ENCODE data around the gene GLB1L2.

DNA sequence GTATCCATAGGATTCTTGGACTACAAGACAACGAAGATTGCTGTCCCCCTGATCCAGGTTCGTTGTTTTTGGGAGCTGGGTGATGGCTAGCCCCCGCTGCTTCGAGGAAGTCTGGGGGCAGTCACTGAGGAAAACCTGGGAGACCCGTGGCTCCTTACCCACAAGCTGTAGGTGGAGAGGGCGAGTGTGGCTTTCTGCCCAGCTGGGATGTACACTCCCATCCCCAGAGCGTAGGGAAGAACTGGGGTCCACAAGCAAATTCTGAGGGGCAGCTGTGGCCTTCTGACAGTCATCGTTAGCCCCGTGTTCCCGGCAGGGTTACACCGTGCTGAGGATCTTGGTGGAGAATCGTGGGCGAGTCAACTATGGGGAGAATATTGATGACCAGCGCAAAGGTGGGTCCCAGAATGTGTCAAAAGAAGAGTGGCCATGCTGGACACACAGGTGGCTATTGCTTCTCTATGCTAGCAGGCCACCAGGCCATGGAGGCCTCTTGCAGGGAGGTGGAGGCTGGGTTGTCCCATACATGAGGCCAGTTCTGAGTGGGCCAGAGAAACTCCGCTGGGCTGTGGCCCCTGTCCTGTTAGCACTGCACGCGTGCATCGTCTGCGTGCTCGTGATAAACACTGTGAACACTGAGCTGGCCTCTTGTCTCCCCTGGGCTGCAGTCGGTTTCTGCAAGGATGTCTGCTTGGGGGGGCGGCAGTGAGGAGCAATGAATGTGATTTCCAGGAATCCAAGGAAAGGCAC, 39.8 kb downstream of the GLB1L2 start:
- no peak for TF ChIP-seq POLR2AphosphoS5 (IDR thresholded peaks at IDR 0.05; ENCODE audit: borderline replicate concordance, low read depth, low read length)
- TF ChIP-seq EZH2 (IDR thresholded peaks at IDR 0.05): no peak
- no peak for TF ChIP-seq FOXP2 (optimal IDR thresholded peaks at IDR 0.05; ENCODE audit: control extremely low read depth, extremely low read length, insufficient read depth)

Data from SK-N-MC (cell line).